Measurements from ENCODE around the gene ADAMTS12.

Gene ADAMTS12

GRCh38 chr5:33701951-33702350 is 189.8 kb downstream of the ADAMTS12 start:
- DNase-seq, result no peak

- DNase-seq, result no peak
Measured at GRCh38 chr5:33701251-33701650, 190.5 kb downstream of the ADAMTS12 start.

- DNase-seq, result no peak
Measured at GRCh38 chr5:33696411-33696810, 195.4 kb downstream of the ADAMTS12 start.

- no peak for DNase-seq
Measured at GRCh38 chr5:33692980-33693379, 198.8 kb downstream of the ADAMTS12 start.

GRCh38 chr5:33691856-33692255 is 199.9 kb downstream of the ADAMTS12 start:
- DNase-seq, result no peak

GRCh38 chr5:33690374-33691135 is 201.2 kb downstream of the ADAMTS12 start:
- no peak for DNase-seq

GRCh38 chr5:33688526-33688925 is 203.3 kb downstream of the ADAMTS12 start:
- no peak for DNase-seq

GRCh38 chr5:33688066-33688465 is 203.7 kb downstream of the ADAMTS12 start:
- no peak for DNase-seq

- no peak for DNase-seq
Measured at GRCh38 chr5:33685873-33686755, 205.7 kb downstream of the ADAMTS12 start.

GRCh38 chr5:33684496-33685159 is 207.2 kb downstream of the ADAMTS12 start:
- DNase-seq, result no peak

- DNase-seq, result no peak
Measured at GRCh38 chr5:33679791-33680190, 212.0 kb downstream of the ADAMTS12 start.

GRCh38 chr5:33675958-33676464 is 215.8 kb downstream of the ADAMTS12 start:
- DNase-seq, result no peak

- DNase-seq, result no peak
Measured at GRCh38 chr5:33671700-33672291, 220.0 kb downstream of the ADAMTS12 start.

GRCh38 chr5:33662722-33663427 is 228.9 kb downstream of the ADAMTS12 start:
- no peak for DNase-seq

GRCh38 chr5:33659526-33660169 is 232.1 kb downstream of the ADAMTS12 start:
- no peak for DNase-seq

- no peak for DNase-seq
Measured at GRCh38 chr5:33657804-33658440, 233.9 kb downstream of the ADAMTS12 start.

GRCh38 chr5:33657176-33657575 is 234.6 kb downstream of the ADAMTS12 start:
- DNase-seq, result no peak

- no peak for DNase-seq
Measured at GRCh38 chr5:33650911-33651310, 240.9 kb downstream of the ADAMTS12 start.

- no peak for DNase-seq
Measured at GRCh38 chr5:33649549-33650482, 242.0 kb downstream of the ADAMTS12 start.

All from CD4-positive, alpha-beta T cell treated with Interleukin-15 for 1 hour (primary cell).